Transverse colon (tissue), 4 donors: ENCODE data around the gene OPA3.

ENCODE experiments used
- CTCF ChIP-seq, 5 experiments: fragments of 200-600 bp in 3 of 5; fragments of 450-650 bp in 2 of 5; sonication (generic) in 3 of 5; IDR thresholded peaks; 1 replicate in 2 of 5; 2 replicates in 3 of 5; pipeline ENCODE4 v1.5.1; 2016 to 2017; ENCODE audit warnings: antibody characterized with exemption in 5 of 5, inconsistent platforms in 3 of 5, mild to moderate bottlenecking in 2 of 5, moderate library complexity in 1 of 5
- POLR2AphosphoS5 ChIP-seq, 3 donors: sonication (generic); formaldehyde crosslinking; IDR thresholded peaks; one replicate each; pipeline ENCODE4 v1.6.1; 2016; ENCODE audit warnings: antibody characterized with exemption in 3 of 3

- TF ChIP-seq CTCF (IDR thresholded peaks at IDR 0.05) (peak in 1 of 5 experiments; percentile 19), POLR2AphosphoS5 (IDR thresholded peaks at IDR 0.05) (peak in 1 of 3 donors; percentile 25)
Measured at GRCh38 chr19:45526143-45526542, 58.5 kb downstream of the OPA3 start.
